NCI-H510A treated with DMSO at 0.1 percent for 48 hours (cell line): Measurements from ENCODE around the gene EPHB2.

Experiments
- DNase-seq: peaks from one replicate; lab custom pipeline; 2025; lab: John Stamatoyannopoulos, UW

The EPHB2 gene

GRCh38 chr1:22857661-22858060 lies 147.0 kb downstream of the EPHB2 start:
- no peak for DNase-seq

- no peak for DNase-seq
Observed at GRCh38 chr1:22860414-22860800, 149.8 kb downstream of the EPHB2 start.

DNA sequence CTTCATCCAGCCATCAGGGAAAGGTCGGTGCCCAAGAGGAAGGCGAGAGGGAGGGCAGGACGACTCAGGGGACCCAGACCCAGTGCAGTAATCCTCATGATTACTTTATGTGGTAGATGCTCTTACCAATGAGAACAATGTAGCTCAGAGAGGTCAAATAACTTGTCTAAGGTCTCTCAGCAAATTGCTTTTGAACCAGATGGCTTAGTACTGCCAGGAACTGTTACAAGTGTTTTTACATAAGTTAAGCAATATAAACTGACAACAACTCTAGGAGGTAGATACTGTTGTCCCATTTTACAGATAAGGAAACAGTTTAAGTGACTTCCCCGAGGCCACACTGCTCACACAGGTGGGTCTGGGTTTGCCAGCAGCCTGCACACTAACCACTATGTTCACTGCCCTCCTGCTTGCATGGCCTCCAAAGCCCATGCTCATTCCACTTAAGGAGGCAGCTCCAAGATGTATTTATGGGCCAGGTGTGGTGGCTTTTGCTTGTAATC lies 150.3 kb downstream of the EPHB2 start:
- DNase-seq, result no peak

- peak; percentile 5 for DNase-seq
Observed at GRCh38 chr1:22861764-22862440, 151.3 kb downstream of the EPHB2 start.

DNA sequence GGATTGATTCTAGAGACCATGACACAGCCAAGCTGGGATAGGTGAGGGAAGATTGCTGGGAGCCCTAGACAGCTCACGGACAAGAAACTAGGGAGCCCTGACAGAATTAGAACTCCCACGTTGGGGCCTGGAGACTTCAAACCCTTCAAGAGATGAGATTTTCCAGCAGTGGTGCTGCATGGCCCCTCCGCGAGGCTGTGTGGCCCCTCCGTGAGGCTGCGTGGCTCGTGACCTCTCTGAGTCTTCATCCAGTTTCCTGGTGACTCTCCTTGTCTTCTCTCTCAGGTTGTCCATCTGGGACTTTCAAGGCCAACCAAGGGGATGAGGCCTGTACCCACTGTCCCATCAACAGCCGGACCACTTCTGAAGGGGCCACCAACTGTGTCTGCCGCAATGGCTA lies 152.1 kb downstream of the EPHB2 start:
- no peak for DNase-seq

DNA sequence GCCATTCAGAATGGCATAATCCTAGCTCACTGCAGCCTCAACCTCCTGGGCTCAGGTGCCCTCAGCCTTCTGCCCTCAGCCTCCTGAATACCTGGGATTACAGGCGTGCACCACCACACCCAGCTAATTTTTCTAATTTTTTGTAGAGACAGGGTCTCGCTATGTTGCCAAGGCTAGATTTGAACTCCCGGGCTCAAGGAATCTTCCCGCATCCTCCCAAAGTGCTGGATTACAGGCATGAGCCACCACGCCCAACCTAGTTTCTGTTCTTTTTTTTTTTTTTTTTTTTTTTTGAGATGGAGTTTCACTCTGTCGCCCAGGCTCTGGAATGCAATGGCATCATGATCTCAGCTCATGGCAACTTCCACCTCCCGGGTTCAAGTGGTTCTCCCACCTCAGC lies 153.1 kb downstream of the EPHB2 start:
- DNase-seq, result no peak

DNA sequence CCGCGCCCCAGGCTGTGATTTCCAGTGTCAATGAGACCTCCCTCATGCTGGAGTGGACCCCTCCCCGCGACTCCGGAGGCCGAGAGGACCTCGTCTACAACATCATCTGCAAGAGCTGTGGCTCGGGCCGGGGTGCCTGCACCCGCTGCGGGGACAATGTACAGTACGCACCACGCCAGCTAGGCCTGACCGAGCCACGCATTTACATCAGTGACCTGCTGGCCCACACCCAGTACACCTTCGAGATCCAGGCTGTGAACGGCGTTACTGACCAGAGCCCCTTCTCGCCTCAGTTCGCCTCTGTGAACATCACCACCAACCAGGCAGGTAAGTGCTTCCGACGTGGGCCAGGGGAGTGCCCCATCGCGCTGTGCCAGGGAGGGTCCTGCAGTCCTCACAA lies 154.2 kb downstream of the EPHB2 start:
- DNase-seq, result no peak

GRCh38 chr1:22865736-22866135 lies 155.1 kb downstream of the EPHB2 start:
- DNase-seq, result no peak

DNA sequence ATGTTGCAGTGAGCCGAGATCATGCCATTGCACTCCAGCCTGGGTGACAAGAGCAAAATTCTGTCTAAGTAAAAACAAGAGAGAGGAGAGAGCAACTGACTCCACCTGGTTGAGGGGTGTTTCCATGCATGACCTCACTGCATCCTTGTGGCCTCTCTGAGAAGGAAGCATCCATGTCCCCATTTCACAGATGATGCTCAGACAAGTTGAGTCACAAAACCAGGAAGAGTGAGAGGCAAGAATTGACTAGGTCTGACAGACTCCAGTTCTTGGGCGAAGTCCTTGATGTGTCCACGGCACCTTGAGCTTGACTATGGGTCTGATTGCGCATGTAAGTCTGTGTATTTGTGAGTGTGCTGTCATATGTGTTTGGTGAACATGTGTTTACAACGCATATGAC lies 156.2 kb downstream of the EPHB2 start:
- DNase-seq, result no peak

DNA sequence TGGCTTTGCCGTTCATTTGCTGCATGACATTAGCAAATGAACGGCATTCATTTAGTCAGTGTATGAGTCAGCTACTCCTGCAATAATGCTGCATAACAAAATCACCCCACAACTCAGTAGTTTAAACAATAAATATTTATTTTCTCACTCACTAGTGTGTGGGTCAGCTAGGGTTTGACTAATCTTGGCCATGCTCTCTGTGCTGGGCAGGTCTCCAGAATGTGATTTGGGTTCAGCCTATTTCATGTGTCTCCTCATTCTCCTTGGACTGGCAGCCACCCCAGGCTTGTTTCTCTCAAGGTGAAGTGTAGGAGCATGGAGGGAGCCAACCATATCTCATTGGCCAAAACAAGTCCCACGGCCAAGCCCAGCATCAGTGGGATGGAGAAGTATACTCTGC lies 157.7 kb downstream of the EPHB2 start:
- no peak for DNase-seq

DNA sequence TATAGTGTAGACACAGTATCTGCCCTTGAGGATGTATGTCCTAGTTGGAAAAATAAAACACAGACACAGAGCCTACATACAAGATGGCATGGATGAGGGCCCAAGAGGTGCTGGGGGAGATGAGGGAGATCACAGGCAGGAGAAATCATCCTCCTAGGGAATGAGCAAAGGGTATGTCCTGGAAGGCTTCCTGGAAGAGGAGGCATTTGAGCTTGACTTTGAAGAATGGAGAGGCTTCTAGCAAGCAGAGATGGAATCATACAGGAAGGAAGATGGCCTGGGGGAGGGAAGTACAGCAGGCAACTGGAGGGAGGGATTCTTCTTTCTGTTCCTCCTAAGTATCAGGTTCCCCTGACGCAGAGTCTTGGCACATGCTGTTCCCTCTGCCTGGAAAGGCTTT lies 158.7 kb downstream of the EPHB2 start:
- DNase-seq, result no peak

- no peak for DNase-seq
Observed at GRCh38 chr1:22870201-22870871, 159.7 kb downstream of the EPHB2 start.

- no peak for DNase-seq
Observed at GRCh38 chr1:22872981-22873664, 162.5 kb downstream of the EPHB2 start.

DNA sequence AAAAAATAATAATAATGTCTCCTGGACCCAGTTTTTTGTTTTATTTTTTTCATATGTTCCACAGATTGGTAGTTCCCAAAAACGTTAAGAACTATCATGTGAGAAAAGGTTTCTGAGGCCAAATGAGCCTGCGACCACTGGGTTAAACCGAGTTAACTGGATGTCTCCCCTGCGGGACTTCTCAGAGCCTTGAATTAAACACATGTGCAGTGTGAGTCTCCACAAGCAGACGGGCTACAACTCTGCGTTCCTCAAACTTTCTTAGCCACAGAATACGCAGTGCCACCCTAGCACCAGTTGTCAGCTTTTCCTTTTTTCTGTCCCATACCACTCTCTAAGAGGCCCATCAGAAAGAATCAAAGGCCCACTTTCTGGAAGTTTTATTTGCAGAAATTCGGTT lies 164.1 kb downstream of the EPHB2 start:
- DNase-seq, result no peak

DNA sequence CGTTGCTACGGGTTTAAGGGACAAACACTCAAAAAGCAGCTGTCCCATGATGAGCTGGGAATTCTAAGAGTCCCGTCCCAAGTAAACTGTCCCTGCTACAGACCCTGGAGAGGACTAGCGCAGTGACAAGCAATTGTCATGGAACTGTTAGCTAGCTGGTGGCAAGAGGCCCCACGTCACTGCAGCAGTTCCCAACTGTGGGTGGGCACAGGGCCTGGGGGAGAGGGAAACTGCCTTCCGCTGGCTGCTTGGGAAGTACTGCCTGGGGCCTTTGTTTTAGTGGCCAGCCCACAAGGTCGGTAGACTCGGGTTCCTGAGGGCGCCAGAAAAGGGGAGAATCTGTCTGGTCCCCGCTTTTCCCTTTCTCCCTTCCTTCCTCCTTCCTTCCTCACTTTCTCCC lies 164.6 kb downstream of the EPHB2 start:
- no peak for DNase-seq

DNA sequence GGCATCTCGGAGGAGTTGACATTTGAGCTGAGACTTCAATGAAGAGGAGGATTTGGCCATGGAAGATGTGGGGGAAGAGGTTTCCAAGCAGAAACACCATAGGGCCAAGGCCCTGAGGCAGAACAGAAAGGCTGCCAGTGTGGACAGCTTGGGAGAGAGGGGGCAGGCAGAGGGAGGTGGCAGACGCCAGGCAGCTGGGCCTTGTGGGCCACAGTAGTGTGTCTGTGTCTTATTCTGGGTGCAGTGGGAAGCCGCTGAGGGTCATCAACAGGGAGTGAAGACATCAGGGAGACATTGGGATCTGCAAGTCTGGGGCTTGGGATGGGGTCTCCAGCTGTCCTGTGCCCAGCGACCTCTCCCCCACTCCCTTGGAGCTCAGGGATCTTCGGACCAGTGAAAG lies 165.2 kb downstream of the EPHB2 start:
- no peak for DNase-seq

DNA sequence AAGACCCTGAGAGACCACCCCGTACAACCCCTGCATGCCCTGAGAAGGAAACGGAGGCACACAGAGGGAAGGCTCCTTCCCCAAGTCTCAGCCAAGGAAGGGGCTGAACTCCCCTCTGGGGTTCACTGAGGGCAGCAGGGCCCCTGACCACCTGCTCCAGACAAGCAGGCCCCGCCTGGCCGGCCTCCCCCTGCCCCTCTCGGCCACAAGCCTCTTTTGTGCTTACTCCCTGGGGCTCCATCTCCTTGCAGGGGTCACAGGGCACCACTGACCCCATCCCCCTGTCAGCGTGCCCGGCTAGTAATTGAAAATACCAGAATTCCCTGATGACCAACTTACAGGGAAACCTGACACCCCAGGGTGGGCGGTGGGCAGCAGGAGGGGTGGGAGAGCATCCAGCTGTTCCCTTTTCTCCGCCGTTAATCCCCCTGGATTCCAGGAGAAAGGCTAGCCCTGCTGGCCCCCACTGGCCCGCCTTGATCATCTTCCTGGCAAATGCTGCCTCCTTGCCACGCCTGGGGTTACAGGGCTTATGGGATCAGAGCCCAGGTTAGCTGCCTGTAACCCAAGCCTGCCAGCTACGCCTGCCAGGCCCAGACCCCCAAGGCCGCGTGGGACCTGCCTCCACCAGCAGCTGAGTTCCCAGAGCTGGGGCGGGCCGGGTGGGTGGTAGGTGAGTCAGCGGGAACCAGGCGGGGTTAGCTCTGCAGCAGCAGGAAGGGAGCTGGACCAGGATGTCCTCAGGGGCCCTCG lies 165.9 kb downstream of the EPHB2 start:
- DNase-seq, result no peak

GRCh38 chr1:22877112-22877915 lies 166.7 kb downstream of the EPHB2 start:
- DNase-seq, result no peak

DNA sequence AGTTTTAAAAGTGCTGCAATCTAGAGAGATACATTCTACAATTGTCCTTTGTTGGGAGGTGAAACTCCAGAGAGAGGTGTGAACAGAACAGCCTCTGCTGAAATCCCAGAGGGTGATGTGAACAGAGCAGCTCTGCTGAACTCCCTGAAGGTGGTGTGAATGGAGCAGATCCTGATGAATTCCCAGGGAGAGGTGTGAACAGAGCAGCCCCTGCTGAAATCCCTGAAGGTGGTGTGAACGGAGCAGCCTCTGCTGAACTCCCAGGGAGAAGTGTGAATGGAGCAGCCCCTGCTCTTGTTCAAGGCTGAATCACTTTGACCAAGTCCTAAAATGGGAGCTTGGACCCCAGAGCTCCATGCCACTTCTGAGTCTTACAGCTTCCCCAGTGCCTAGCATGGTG lies 167.3 kb downstream of the EPHB2 start:
- no peak for DNase-seq

GRCh38 chr1:22878626-22879025 lies 168.0 kb downstream of the EPHB2 start:
- DNase-seq, result no peak

GRCh38 chr1:22879445-22879844 lies 168.8 kb downstream of the EPHB2 start:
- DNase-seq, result no peak

DNA sequence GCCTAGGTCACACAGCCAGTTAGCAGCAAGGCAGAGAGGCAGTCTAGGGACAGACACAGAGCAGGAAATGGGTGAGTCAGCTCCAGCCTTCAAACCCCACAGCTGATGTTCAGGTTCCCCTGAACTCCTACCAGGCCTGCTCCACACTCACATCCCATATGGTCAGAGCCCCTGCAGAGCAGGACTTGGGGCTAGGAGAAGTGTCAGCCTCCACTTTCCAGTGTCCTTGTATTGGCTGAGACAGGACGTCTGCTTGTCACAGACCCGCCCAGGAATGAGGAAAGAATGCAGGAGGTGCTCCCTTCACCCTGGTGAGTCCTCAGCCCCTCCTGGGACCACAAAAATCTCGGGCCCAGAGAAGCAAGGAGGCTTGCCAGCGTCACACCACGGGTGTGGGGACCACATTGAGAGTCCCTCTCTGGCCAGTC lies 169.5 kb downstream of the EPHB2 start:
- DNase-seq, result no peak
